ENCODE results near the gene BARX2.

BARX2 gene

GRCh38 chr11:129366737-129367597, 8.7 kb upstream of the BARX2 start:
- H3K27ac ChIP-seq: no peak overlapping the region
- no peak for TF ChIP-seq ZFX (IDR thresholded peaks at IDR 0.05; ENCODE audit: borderline replicate concordance)
- TF ChIP-seq CTCF (IDR thresholded peaks at IDR 0.05): no peak

- no peak overlapping the region for H3K27ac ChIP-seq
- TF ChIP-seq CTCF (IDR thresholded peaks at IDR 0.05) (no peak), ZFX (IDR thresholded peaks at IDR 0.05; ENCODE audit: borderline replicate concordance) (no peak)
Observed at GRCh38 chr11:129368889-129369672, 6.6 kb upstream of the BARX2 start.

GRCh38 chr11:129370715-129371114, 4.9 kb upstream of the BARX2 start:
- no peak for TF ChIP-seq CTCF (IDR thresholded peaks at IDR 0.05)
- H3K27ac ChIP-seq: no peak overlapping the region

GRCh38 chr11:129372609-129373488, 2.8 kb upstream of the BARX2 start:
- TF ChIP-seq CTCF (IDR thresholded peaks at IDR 0.05): no peak
- TF ChIP-seq ZFX (IDR thresholded peaks at IDR 0.05; ENCODE audit: borderline replicate concordance): no peak

GRCh38 chr11:129373489-129373953, 2.1 kb upstream of the BARX2 start:
- H3K27ac ChIP-seq: no peak overlapping the region
- TF ChIP-seq ZFX (IDR thresholded peaks at IDR 0.05; ENCODE audit: borderline replicate concordance) (no peak), CTCF (IDR thresholded peaks at IDR 0.05) (no peak)

More at GRCh38 chr11:129372609-129373488, 2.8 kb upstream of the BARX2 start:
- H3K27ac ChIP-seq: no peak overlapping the region

- no peak overlapping the region for H3K27ac ChIP-seq
- no peak for TF ChIP-seq ZFX (IDR thresholded peaks at IDR 0.05; ENCODE audit: borderline replicate concordance)
Observed at GRCh38 chr11:129374081-129374992, 1.3 kb upstream of the BARX2 start.

All from 22Rv1 (cell line).